Cardiac muscle cell (in vitro differentiated cells and primary cell): ENCODE measurements around the gene PPM1J. TPM values are rescaled to one million over a fixed set of nuclear protein-coding genes. Genes with fewer than 3 reads are reported as not detected.
A peak's percentile ranks its signal among the peaks of the same experiment; 100 is the strongest.

Experiments
- DNase-seq, 2 donors: peaks; one replicate each; pipeline versions ENCODE4 v3.0.0 to v3.0.0-alpha.2; 2010 to 2017; ENCODE audit warnings: low read depth in 1 of 2, low spot score in 1 of 2
- H3K27ac ChIP-seq: fragments of 200-600 bp; sonication (generic); 2 replicates; pipeline ENCODE4 v1.5.1; 2016
- H3K27me3 ChIP-seq: fragments of 200-600 bp; sonication (generic); 2 replicates; pipeline ENCODE4 v1.6.0; 2016; ENCODE audit warnings: control low read depth
- H3K36me3 ChIP-seq: fragments of 200-600 bp; sonication (generic); 2 replicates; pipeline ENCODE4 v1.5.1; 2016; ENCODE audit warnings: control low read depth
- H3K4me1 ChIP-seq: fragments of 200-600 bp; sonication (generic); 2 replicates; pipeline ENCODE4 v1.8.1; 2017; ENCODE audit warnings: low read depth, mild to moderate bottlenecking, mixed run types
- H3K4me3 ChIP-seq: fragments of 200-600 bp; sonication (generic); 2 replicates; pipeline ENCODE4 v1.5.1; 2016; ENCODE audit warnings: mild to moderate bottlenecking
- H3K9me3 ChIP-seq: fragments of 200-600 bp; sonication (generic); 2 replicates; pipeline ENCODE4 v1.5.1; 2017; ENCODE audit warnings: low read depth, mild to moderate bottlenecking, control low read depth
- polyA plus RNA-seq: library from polyadenylated mRNA; unstranded; fragments of >200 nt; fragmentation: Nextera tagmentation; extraction: Ambion mirVana; gene quantifications from 2 replicates; pipeline ENCODE4 v1.2.1, GENCODE V29; 2016
- total RNA-seq: library from RNA; depleted of rRNA; stranded (reverse); fragments of >200 nt; gene quantifications from 2 replicates; pipeline ENCODE4 v1.2.3, GENCODE V29; 2016
- TF ChIP-seq, protein P1 (sequence below): IDR thresholded peaks from 2 replicates; pipeline ENCODE4 v1.5.1; 2012; ENCODE audit warnings: low read depth, mild to moderate bottlenecking, low read length

PPM1J gene
- total and polyA plus RNA-seq, 2 experiments from 2014 or later = 20.1 to 21.9 TPM

DNA sequence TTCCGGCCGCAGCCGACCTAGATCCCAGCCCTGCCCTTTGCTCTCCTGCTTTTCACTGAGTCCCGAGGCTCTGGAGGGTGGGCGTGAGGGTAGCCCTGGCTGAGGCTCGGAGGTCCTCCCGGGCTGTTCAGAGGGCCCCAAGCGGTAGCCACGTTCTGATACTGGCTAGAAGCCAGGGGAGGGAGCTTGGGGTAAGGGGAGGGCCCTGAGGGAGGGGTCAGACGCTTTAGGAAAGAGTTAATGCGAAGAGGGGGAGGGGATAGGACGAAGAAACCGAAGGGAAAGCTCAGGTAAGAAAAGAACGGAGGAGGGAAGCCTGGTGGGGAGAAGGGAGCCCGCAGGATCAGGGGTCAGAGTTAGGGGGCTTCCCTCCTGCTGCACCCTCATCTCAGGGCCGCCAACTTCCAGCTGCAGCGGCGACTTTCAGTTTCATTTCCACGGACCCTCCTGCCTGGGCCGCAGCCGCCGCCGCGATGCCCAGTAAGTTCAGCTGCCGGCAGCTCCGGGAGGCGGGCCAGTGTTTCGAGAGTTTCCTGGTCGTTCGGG, 40.6 kb downstream of the PPM1J start, which contains the start of gene MOV10:
Gene MOV10, plus strand, starts transcription at position 220 of the 546 bp plus-strand sequence. Its CDS starts 254 bp downstream, at position 474.
- DNase-seq = peak; percentile 80 to 83
- no peaks in the 10 kb centered on the region for H3K27me3 ChIP-seq
- peak within 1 kb of the TSS; percentile 83 for H3K27ac ChIP-seq
- peak within 1 kb of the TSS; percentile 65 for H3K4me3 ChIP-seq
- peaks cover 11% of the 10 kb centered on the region for H3K36me3 ChIP-seq
- no peaks in the 10 kb centered on the region for H3K9me3 ChIP-seq
- TF ChIP-seq, protein P1, sequence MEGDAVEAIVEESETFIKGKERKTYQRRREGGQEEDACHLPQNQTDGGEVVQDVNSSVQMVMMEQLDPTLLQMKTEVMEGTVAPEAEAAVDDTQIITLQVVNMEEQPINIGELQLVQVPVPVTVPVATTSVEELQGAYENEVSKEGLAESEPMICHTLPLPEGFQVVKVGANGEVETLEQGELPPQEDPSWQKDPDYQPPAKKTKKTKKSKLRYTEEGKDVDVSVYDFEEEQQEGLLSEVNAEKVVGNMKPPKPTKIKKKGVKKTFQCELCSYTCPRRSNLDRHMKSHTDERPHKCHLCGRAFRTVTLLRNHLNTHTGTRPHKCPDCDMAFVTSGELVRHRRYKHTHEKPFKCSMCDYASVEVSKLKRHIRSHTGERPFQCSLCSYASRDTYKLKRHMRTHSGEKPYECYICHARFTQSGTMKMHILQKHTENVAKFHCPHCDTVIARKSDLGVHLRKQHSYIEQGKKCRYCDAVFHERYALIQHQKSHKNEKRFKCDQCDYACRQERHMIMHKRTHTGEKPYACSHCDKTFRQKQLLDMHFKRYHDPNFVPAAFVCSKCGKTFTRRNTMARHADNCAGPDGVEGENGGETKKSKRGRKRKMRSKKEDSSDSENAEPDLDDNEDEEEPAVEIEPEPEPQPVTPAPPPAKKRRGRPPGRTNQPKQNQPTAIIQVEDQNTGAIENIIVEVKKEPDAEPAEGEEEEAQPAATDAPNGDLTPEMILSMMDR = no peak
- H3K4me1 ChIP-seq = peaks cover 6% of the 10 kb centered on the region

DNA sequence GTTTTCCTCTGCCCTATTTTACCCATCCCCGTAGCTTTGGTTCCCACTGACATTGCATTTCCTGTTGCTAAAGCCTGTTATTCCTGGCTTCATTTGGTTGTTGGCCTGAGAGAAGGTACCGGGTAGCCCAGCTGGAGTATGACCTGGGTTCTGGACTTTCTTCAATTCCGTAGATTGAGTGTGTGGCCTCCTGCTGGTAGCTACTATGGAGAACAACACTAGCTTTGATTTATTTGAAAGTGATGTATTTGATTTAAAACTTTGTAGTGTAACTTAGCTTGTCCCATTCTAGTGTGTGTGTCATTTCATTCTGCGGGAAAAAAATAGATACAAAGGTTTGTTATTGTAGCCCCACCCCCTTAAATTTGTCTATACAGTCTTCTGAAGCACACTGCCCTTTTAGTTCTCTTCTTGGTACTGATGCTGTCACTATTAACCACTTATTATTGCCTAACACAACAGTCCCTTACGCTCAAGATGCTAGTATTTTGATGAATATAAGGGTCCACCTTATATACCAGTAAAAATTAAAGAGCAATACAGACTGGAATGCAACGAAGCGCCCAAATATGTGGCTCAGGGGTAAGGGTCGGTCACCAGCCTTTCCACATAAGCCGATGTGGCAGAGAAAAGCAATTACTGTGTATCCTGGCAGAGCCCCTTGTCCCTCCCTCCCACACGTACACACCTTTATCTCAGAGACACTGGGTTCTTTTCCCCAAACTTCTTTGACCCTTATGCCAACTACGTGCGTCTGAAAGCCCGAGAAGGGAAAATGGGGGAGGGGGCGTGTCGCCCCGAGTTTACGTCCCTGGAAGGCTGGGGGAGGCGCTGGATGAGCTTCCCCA, 41.3 kb downstream of the PPM1J start:
- Histone ChIP-seq H3K27me3 (no peaks in the 10 kb centered on the region), H3K9me3 (no peaks in the 10 kb centered on the region), H3K36me3 (peaks cover 18% of the 10 kb centered on the region), H3K4me3 (peak overlapping the region; percentile 65), H3K27ac (peak overlapping the region; percentile 83), H3K4me1 (peaks cover 6% of the 10 kb centered on the region)
- TF ChIP-seq, protein P1 = peak; percentile 65
- DNase-seq = peak; percentile 38 to 82

DNA sequence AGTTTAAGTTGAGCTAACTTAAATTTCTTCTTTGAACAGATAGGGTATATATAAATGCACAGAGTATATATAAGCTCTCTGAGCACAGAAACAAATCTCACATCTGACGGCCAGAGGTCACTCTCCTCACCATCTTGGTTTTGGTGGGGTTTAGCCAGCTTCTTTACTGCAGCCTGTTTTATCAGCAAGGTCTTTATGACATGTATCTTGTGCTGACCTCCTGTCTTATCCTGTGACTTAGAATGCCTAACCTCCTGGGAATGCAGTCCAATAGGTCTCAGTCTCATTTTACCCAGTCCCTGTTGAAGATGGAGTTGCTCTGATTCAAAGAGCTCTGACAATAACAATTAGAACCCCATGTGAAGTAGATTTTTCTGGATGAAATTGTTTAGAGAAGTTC, 42.3 kb downstream of the PPM1J start:
- Histone ChIP-seq H3K36me3 (peaks cover 22% of the 10 kb centered on the region), H3K27ac (no peak overlapping the region), H3K4me3 (no peak overlapping the region), H3K9me3 (no peaks in the 10 kb centered on the region), H3K27me3 (no peaks in the 10 kb centered on the region), H3K4me1 (peaks cover 6% of the 10 kb centered on the region)
- TF ChIP-seq, protein P1 = no peak
- DNase-seq = no peak

DNA sequence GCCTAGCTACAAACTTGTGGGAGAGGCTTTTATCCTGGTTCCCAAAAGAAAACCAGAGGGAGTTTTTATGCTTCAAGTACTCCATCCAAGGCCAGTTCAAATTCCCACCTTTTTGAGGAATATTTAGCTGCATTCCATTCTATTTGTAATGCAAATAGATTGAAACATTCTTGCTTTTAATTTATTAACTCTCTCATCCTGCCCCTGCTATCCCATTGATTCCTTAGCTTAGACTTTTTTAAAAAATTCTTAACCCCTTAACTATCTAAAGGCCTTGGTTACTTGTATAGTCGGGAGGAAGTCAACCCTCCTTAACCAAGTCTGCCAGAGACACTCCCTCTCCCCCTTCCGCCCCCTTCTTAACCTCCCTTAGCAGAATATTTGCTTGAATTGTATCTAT, 43.1 kb downstream of the PPM1J start:
- Histone ChIP-seq H3K9me3 (no peaks in the 10 kb centered on the region), H3K27ac (peak overlapping the region; percentile 41), H3K36me3 (peaks cover 30% of the 10 kb centered on the region), H3K4me3 (no peak overlapping the region), H3K27me3 (no peaks in the 10 kb centered on the region), H3K4me1 (peaks cover 6% of the 10 kb centered on the region)
- TF ChIP-seq, protein P1 = no peak
- no peak for DNase-seq

DNA sequence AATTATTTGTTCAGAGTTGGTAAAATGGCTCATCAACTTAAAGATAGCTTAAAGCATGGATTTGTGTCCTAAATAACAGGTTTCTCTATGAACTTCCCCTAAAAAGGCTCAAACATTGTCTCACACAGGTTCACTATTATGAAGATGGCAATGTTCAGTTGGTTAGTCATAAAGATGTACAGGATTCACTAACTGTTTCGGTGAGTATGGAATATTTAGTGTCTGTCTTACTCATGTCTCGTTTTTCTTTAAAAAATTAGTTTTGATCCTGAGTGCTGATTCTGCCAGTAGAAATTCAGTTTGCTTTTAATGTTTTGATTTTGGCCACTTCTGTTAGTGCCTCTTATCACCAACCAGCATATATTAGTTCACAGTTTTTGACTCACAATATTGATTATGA, 48.2 kb downstream of the PPM1J start:
- Histone ChIP-seq H3K27me3 (no peaks in the 10 kb centered on the region), H3K4me1 (no peaks in the 10 kb centered on the region), H3K4me3 (no peak overlapping the region), H3K9me3 (no peaks in the 10 kb centered on the region), H3K36me3 (peaks cover 50% of the 10 kb centered on the region), H3K27ac (no peak overlapping the region)
- TF ChIP-seq, protein P1 = no peak
- DNase-seq = no peak
